HG03064 (cell line): ENCODE measurements around the gene NPHS1.
"Not testable (repeated sequence)": the region's sequence is repeated elsewhere in the genome, so short reads cannot be mapped to it uniquely, and the experiment has no call there.

Experiments used
- ATAC-seq: cut with Tn5 transposase; IDR thresholded peaks from one replicate; pipeline ENCODE4 v1.9.1; 2021; ENCODE audit warnings: low read depth; ENCODE audit not compliant: unreplicated experiment

NPHS1 gene, protein sequence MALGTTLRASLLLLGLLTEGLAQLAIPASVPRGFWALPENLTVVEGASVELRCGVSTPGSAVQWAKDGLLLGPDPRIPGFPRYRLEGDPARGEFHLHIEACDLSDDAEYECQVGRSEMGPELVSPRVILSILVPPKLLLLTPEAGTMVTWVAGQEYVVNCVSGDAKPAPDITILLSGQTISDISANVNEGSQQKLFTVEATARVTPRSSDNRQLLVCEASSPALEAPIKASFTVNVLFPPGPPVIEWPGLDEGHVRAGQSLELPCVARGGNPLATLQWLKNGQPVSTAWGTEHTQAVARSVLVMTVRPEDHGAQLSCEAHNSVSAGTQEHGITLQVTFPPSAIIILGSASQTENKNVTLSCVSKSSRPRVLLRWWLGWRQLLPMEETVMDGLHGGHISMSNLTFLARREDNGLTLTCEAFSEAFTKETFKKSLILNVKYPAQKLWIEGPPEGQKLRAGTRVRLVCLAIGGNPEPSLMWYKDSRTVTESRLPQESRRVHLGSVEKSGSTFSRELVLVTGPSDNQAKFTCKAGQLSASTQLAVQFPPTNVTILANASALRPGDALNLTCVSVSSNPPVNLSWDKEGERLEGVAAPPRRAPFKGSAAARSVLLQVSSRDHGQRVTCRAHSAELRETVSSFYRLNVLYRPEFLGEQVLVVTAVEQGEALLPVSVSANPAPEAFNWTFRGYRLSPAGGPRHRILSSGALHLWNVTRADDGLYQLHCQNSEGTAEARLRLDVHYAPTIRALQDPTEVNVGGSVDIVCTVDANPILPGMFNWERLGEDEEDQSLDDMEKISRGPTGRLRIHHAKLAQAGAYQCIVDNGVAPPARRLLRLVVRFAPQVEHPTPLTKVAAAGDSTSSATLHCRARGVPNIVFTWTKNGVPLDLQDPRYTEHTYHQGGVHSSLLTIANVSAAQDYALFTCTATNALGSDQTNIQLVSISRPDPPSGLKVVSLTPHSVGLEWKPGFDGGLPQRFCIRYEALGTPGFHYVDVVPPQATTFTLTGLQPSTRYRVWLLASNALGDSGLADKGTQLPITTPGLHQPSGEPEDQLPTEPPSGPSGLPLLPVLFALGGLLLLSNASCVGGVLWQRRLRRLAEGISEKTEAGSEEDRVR (N-terminal part only)

DNA sequence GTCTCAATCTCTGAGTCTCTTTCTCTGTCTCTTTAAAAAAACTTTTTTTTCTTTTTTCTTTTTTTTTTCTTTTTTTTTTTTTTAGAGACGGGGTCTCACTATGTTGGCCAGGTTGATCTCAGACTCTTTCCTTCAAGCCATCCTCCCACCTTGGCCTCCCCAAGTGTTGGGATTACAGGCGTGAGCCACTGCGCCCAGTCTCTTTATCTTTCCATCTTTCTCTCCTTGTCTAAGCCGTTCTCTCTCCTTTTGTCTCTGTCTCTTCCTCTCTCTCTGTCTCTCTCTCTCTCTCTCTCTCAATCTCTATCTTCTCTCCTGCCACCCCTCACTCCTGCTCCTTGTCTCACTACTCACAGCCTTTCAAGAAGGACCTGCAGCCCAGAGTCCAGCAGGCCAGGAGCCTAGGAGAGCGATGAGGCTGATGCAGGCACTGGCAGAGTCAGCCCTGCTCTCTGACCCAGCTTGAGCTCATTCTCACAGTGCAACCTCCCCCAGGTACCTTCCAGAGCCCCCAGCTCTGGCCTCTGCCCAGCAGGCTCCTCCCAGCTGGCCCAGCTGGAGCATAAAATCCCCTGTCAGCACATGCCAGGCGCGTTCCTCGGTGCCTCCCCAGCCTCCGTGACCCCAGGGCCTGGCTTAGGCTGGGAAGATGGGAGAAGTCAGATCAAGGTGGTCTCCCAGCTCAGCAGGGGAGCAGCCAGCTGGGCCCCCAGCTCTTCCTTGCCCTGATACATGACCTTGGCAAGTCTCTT, at the start of gene NPHS1:
NPHS1 (minus strand) TSS at position 476 of the 752 bp plus-strand sequence. CDS start 667 bp downstream, outside the sequence.
- ATAC-seq, result no peak

DNA sequence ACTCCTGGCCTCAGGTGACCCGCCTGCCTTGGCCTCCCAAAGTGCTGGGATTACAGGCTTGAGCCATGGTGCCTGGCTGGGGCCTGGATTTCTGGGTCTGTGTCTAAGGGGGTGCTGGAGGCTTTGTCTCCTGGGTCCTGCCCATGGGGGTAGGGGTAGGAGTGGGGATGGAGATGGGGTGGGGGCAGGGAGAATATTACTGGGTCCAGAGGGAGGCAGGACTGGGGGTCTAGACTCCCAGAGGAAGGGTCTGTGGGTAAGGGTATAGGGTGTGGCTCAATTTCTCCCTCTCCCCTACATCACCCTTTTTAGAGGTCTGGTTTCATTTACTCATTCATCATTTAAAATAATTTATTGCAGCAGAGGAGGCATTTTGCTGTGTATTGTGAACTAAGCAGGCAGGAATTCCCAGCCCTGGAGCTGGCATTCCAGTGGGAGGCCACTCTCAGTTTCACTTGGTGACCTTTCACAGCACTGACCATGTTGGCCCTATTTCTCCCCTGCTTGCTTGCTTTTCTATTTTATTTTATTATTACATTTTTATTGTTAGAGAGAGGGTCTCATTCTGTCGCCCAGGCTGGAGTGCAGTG, 48.8 kb upstream of the NPHS1 start:
- ATAC-seq, result no peak

DNA sequence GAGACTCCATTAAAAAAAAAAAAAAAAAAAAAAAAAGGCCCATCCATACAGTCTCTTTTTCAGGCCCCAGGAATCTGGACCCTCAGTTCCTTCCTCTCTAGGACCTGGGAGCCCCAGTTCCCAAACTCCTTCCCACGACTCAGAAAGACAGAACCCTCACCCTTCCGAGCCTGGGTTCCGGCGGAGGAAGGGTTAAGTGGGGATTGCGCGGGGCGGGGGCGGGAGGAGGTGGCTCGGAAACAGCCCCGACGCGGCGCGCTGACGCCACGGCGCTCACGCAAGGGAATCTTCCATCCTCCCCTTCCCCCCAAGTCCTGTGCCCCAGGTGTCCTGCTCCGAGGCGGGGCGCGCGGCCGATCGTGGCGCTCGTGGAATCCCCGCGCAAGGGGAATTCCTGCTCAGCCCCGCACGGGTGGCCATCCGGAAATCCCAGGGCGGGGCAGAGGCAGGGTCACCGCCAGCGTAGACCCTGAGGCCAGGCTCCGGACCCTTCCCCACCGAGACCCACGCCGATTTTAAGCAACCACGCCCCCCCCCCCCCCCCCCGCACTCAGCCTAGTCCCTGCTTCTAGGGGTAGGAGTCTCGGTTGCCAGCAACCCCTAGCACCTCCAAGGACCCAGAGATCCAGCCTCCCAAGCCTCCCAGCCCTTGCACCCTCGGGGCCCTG, 47.4 kb upstream of the NPHS1 start:
- ATAC-seq, result no peak

DNA sequence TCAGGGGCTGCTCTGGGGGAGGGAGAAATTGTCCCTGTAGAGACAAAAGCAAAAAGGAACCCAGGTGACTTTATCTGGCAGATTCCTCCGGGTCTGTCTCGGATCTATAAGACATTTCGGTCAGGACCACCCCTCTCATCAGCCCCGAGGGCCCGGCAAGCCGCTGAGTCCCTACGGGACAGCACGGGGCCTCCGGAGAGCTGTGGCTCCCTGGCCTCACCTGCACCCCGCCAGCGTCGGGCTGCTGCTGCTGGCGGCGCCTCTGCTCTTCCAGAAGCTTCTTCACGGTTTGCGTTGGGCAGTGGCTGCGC, 46.1 kb upstream of the NPHS1 start:
- no peak for ATAC-seq

DNA sequence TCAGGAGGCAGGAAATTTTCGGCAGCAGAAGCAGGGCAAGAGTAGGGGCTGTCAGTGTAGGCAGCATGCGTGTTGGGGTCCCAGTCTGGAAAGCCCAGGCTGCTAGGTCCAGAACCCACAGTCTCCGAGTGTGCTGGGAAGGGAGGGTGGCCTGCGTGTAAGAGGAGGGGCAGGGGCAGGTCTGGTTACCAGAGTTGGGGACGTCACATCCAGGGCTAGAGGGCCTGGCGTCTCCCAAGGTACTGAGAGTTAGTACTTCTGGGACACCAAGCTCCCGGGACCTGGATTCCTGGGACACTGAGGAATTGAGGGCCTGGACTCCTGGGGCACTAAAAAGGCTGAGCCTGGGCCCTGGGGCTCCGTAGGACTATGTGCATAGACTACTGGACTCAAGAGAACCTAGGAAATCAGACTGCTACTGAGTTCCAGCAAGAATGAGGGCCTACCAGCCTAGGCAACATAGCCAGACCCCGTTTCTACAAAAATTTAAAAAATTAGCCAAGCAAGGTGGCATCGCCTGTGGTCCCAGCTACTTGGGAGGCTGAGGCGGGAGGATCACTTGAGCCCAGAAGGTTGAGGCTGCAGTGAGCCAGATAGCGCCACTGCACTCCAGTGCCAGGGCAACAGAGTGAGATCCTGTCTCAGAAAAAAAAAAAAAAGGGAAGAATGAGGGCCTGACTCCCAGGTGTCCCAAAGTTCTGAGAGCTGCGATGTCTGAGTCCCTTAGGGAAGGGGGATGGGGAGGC, 45.6 kb upstream of the NPHS1 start:
- no peak for ATAC-seq

DNA sequence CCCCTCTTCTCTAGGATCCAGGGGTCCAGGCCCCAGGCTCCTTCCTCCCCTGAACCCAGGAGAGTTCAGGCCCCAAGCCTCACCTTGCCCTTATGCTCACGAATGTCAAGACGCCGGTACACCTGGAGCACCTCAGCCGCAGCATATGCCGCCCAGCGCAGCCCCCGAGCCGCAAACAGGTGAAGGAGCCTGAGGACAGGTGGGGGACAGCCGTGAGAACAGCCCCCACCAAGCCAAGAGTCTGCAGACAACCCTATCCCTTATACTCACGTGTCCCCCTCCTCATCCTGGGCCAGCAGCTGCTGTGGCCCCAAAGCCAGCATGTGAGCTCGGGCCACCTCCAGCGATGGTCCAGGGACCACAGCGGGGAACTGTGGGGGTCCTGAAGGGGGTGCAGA, 44.3 kb upstream of the NPHS1 start:
- ATAC-seq, result no peak

DNA sequence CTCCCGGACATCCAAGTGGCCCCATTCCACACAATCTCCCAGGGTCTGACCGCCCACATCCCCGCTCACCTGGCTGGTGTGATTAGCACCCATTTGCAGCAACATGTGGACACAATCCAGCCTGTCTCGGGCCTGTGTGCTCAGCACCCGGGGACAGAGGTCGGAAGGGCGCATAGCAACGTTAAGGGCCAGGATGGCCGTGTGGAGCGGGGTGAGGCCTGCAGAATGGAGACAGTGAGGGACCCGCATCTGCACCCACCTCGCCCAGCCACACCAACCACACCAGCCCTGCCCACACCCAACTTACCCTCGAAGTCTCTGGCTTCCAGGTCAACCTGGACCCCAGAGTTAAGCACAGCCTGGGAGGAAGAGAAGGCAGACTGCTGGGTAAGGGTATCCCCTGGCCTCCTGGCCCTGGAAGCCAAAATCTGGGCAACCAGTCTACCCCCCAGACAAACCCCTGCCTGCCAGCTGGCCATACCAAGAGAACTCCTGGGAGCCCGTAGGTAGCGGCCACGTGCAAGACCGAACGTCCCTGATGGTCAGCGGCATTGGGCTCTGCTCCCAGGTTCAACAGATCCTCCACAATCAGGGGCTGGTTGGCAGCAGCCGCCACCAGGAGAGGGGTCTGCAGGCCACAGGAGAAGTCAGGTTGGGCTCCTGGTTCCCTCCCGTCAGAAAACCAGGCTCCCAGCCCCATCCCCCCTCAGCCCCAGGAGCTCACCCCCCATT, 43.8 kb upstream of the NPHS1 start:
- no peak for ATAC-seq

DNA sequence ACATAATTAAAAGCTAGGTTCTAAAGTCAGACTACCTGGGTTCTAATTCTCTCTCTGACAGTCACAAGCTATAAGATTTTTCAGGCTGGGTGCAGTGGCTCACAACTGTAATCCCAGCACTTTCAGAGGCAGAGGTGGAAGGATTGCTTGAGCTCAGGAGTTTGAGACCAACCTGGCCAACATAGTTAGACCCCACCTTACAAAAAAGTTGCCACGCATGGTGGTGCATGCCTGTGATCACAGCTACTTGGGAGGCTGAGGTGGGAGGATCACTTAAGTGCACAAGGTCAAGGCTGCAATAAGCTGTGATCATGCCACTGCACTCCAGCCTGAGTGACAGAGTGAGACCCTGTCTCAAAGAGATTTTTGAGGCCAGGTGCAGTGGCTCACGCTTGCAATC, 42.0 kb upstream of the NPHS1 start:
- ATAC-seq, result no peak

DNA sequence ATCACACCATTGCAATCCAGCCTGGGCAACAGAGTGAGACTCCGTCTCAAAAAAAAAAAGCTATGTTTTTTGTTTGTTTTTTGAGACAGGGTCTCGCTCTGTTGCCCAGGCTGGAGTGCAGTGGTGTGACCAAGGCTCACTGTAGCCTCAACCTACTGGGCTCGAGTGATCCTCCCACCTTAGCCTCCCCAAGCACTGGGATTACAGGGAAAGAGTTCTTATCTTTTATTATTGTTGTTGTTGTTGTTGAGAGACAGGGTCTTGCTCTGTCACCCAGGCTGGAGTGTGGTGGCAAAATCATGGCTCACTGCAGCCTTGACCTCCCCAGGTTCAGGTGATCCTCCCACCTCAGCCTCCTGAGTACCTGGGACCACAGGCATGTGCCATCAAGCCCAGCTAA, 39.5 kb upstream of the NPHS1 start:
- not testable (repeated sequence) for ATAC-seq

DNA sequence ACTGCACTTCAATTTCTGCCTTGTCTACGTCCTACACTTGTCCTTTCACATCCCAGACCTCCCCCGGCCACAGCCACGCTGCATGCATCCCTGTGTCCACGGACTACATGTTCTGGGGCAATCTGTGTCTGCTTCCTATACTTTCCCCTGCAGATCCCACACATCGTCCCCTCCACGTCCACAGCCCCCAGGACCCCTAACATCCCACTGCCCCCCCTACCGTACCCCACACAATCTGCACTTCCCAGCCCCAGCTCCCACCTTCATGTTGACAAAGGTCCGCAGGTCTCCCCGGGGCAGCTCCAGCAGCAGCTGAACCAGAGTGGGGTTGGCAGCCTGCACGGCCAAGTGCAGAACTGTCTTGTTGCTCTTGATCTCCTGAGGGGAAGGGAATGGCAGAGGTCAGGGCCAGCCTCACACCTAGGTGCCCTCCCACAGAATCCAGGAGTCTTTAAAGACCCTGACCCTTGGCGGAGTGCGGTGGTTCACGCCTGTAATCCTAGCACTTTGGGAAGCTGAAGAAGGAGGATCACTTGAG, 37.9 kb upstream of the NPHS1 start:
- ATAC-seq, result no peak

DNA sequence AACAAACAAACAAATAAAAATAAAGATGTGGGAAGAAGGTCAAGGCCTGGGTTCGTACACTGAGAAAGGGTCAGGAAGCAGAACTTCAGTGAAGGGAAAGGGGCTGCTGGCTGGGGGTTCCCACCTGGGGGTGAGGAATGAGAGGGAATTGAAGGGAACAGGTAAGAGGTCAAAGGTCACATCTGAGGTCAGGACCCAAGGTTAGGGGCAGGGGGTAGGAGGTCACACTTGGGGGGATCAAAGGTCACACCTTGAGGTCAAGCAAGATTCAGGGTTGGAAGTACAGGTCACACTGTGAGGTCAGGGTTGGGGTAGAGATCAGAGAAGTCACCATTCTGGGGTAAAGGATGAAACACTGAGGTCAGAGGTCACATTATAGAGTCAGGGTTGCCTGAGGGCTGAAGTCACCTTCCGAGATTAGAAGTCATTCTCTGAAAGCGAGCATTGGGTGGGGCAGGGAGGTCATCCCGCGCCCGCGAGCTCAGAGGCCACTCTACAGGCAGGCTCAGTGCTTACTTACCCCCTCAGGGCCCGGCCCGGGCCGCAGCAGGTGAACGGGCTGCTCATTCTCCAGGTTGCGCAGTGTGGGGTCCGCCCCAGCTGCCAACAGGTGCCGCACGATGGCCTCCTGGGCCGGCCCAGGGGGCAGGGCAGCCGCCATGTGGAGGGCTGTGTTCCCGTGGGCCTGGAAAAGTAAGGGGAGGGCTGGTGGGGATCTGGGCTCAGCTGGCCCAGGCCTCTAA, 37.2 kb upstream of the NPHS1 start:
- ATAC-seq, result no peak

DNA sequence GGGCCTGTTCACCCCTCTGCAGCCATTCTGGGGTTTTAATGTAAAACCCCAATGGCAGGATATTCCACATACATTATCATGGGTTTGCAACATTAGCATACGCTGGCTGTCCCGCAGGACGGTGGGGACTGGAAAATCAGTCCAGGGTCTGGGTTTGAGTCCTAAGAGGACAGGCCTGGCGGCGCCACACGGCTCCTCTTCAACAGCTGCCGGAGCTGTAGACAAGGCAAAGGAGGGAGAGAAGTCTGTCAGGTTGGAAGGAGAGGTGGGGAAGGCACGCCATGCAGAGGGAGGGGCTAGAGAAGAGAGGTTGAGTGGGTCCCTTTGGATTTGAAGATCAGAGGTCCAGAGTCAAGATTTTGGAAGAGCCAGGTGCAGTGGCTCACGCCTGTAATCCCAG, 36.1 kb upstream of the NPHS1 start:
- ATAC-seq, result no peak

DNA sequence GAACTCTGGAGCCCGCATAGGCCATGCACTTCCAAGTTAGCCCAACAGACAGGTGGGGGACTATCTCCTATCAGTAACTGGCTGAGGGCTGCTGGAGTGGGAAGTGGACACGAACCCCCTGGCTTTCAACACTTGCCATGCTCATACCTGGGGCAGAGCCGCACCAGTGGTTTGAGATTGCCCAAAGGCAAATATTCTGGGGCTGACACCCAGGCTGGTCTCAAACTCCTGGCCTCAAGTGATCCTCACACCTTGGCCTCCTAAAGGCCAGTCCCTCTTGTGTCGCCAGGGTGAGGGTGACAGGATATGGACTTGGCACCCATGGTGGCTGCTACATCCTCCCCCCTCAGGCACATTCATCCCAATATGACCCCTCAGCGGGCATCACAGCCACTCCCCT, 34.9 kb upstream of the NPHS1 start:
- ATAC-seq, result no peak

DNA sequence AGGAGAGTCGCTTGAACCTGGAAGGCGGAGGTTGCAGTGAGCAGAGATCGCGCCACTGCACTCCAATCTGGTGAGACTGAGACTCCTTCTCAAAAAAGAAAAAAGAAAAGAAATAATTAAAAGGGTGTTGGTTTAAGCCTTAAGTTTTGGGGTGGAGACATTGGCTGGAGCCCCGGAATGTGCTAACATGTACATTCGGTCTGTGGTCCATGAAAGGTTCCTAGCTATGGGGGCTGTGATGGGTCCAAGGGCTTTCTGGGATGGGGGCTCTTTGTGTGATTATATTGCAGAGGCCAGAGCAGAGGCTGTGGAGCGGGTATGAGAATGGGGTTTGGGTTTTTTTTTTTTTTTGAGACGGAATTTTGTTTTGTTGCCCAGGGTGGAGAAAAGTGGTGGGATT, 33.6 kb upstream of the NPHS1 start:
- ATAC-seq, result no peak

DNA sequence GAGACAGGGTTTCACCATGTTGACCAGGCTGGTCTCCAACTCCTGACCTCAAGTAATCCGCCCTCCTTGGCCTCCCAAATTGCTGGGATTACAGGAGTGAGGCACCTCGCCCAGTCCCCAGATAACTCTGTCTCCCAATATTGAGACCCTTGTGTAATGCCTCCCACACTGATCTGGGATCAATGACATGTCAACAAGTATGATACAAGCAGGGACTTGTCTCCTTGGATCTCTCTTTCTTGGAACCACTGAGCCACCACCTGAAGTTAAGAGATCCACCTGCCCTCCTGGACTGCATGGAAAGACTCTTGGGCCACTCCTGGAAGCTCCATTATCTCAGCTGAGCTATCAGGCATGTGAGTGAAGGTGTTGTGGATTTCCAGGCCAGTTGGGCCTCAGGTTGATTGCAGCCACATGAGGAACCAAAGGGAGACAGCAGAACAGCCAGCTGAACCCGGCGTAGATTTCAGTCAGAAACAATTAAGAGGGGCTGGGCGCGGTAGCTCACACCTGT, 33.0 kb upstream of the NPHS1 start:
- no peak for ATAC-seq

DNA sequence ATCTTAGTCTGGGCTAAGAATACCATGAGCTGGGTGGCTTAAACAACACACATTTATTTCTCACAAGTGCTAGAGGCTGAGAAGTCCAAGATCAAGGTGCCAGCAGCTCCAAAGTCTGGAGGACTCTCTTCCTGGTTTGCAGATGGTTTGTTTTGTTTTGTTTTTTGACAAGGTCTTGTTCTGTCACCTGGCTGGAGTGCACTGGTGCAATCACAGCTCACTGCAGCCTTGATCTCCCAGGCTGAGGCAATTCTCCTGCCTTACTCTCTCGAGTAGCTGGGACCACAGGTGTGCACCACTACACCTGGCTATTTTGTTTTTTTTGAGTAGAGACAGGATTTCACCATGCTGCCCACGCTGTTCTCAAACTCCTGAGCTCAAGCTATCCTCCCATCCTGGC, 31.6 kb upstream of the NPHS1 start:
- no peak for ATAC-seq

DNA sequence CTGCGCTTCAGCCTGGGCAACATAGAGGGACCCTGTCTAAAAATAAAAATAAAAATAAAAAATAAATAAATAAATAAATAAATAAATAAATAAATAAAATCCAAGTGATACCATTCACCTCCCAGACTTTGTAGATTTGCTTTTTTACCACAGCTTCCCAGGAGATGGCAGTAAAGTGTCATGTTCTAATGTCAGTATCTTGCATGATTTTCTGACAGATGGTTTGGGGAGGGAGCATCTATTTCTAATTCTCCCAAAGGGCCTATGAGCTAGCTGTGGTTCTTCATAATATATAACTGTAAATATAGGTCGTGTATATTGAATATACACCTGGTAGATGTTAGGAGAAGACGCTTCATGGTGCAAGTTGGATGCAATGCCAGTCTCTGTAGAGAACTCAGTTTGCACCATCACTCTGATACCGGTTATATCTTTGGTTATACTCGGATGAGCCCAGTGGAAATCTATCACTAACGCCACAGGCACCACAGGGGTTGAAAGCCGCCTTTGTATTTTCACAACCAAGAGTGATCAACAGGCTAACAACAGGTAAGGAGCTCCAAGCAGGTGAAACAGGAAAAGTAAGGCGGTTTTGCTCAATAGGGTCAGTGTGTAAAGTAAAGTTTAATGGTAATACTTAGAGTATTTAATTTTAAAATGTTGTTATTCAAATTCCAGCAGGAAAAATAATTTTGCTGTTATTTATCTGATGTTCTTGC, 30.0 kb upstream of the NPHS1 start:
- no peak for ATAC-seq
